Measurements from ENCODE around the gene RINL.

GRCh38 chr19:38838986-38839761, 38.9 kb downstream of the RINL start:
- TF ChIP-seq CTCF (IDR thresholded peaks at IDR 0.05) (no peak), POLR2A (IDR thresholded peaks at IDR 0.05) (no peak)
